Activated CD4-positive, alpha-beta T cell treated with anti-CD3 and anti-CD28 coated beads for 4 hours (primary cell): ENCODE data around the gene ACSM6.
"Not testable (repeated sequence)": the region's sequence is repeated elsewhere in the genome, so short reads cannot be mapped to it uniquely, and the experiment has no call there.

Experiments used
- DNase-seq, 2 donors: peaks; one replicate each; pipeline ENCODE4 v3.0.0-alpha.2; 2020

ACSM6 gene

GRCh38 chr10:95193944-95194343 is at the start of gene ACSM6:
Gene ACSM6, plus strand, starts transcription at chr10:95194238. Its CDS starts 248 bp downstream, at chr10:95194486.
- DNase-seq = no peak

- DNase-seq = no peak
Observed at GRCh38 chr10:95168694-95169093, 25.3 kb upstream of the ACSM6 start.

- no peak for DNase-seq
Observed at GRCh38 chr10:95169522-95169921, 24.5 kb upstream of the ACSM6 start.

- DNase-seq = no peak
Observed at GRCh38 chr10:95170790-95171189, 23.2 kb upstream of the ACSM6 start.

- no peak for DNase-seq
Observed at GRCh38 chr10:95171336-95171735, 22.7 kb upstream of the ACSM6 start.

- no peak for DNase-seq
Observed at GRCh38 chr10:95172851-95173250, 21.2 kb upstream of the ACSM6 start.

GRCh38 chr10:95176101-95176500 is 17.9 kb upstream of the ACSM6 start:
- DNase-seq = no peak

- no peak for DNase-seq
Observed at GRCh38 chr10:95177429-95177828, 16.6 kb upstream of the ACSM6 start.

GRCh38 chr10:95178266-95178665 is 15.8 kb upstream of the ACSM6 start:
- no peak for DNase-seq

GRCh38 chr10:95178797-95179196 is 15.2 kb upstream of the ACSM6 start:
- DNase-seq = no peak

- DNase-seq = no peak
Observed at GRCh38 chr10:95181726-95182125, 12.3 kb upstream of the ACSM6 start.

- DNase-seq = peak; percentile 20 to 53
Observed at GRCh38 chr10:95183271-95184230, 10.5 kb upstream of the ACSM6 start.

- DNase-seq = no peak
Observed at GRCh38 chr10:95187617-95188016, 6.4 kb upstream of the ACSM6 start.

GRCh38 chr10:95188593-95188992 is 5.4 kb upstream of the ACSM6 start:
- DNase-seq = no peak

GRCh38 chr10:95196046-95196445 is 2.0 kb downstream of the ACSM6 start:
- DNase-seq = no peak

GRCh38 chr10:95201736-95202135 is 7.7 kb downstream of the ACSM6 start:
- DNase-seq = no peak

- DNase-seq = not testable (repeated sequence)
Observed at GRCh38 chr10:95202865-95203264, 8.8 kb downstream of the ACSM6 start.

- DNase-seq = no peak
Observed at GRCh38 chr10:95208702-95209391, 14.8 kb downstream of the ACSM6 start.

GRCh38 chr10:95209509-95210127 is 15.6 kb downstream of the ACSM6 start:
- no peak for DNase-seq

GRCh38 chr10:95211606-95212279 is 17.7 kb downstream of the ACSM6 start:
- DNase-seq = no peak

- no peak for DNase-seq
Observed at GRCh38 chr10:95214369-95214768, 20.3 kb downstream of the ACSM6 start.

GRCh38 chr10:95214793-95215192 is 20.8 kb downstream of the ACSM6 start:
- no peak for DNase-seq

GRCh38 chr10:95217476-95217875 is 23.4 kb downstream of the ACSM6 start:
- DNase-seq = no peak
